NT2/D1 (cell line): Measurements from ENCODE around the gene METTL26.

Source experiments
- DNase-seq: peaks from one replicate; pipeline ENCODE4 v3.0.0-alpha.2; 2011; ENCODE audit warnings: low read depth, low spot score
- H3K27me3 ChIP-seq: 2 replicates; pipeline ENCODE4 v1.6.0; 2011; ENCODE audit warnings: mild to moderate bottlenecking; ENCODE audit not compliant: insufficient read length, insufficient read depth
- H3K36me3 ChIP-seq: 2 replicates; pipeline ENCODE4 v1.6.1; 2011; ENCODE audit warnings: mild to moderate bottlenecking, low read length, mixed read lengths; ENCODE audit not compliant: insufficient read depth, insufficient read length
- H3K4me1 ChIP-seq: 2 replicates; pipeline ENCODE4 v1.5.1; 2011; ENCODE audit not compliant: insufficient read depth, insufficient read length
- H3K4me3 ChIP-seq: 2 replicates; pipeline ENCODE4 v1.5.1; 2011; ENCODE audit warnings: low read depth; ENCODE audit not compliant: insufficient read length
- H3K9ac ChIP-seq: 2 replicates; pipeline ENCODE4 v1.6.0; 2011; ENCODE audit warnings: low read depth; ENCODE audit not compliant: insufficient read length
- H3K9me3 ChIP-seq: 2 replicates; pipeline ENCODE4 v1.5.1; 2011; ENCODE audit warnings: mild to moderate bottlenecking, low read length; ENCODE audit not compliant: insufficient read depth
- SUZ12 ChIP-seq: IDR thresholded peaks from 2 replicates; pipeline ENCODE4 v1.6.1; 2011; ENCODE audit not compliant: insufficient read length, insufficient read depth; ENCODE audit errors: extremely low read depth
- YY1 ChIP-seq: IDR thresholded peaks from 2 replicates; pipeline ENCODE4 v1.6.1; 2011; ENCODE audit not compliant: insufficient read length, insufficient read depth
- ZNF274 ChIP-seq: IDR thresholded peaks from 2 replicates; pipeline ENCODE4 v1.6.1; 2011; ENCODE audit warnings: mild to moderate bottlenecking, low read depth, low read length

The METTL26 gene

DNA sequence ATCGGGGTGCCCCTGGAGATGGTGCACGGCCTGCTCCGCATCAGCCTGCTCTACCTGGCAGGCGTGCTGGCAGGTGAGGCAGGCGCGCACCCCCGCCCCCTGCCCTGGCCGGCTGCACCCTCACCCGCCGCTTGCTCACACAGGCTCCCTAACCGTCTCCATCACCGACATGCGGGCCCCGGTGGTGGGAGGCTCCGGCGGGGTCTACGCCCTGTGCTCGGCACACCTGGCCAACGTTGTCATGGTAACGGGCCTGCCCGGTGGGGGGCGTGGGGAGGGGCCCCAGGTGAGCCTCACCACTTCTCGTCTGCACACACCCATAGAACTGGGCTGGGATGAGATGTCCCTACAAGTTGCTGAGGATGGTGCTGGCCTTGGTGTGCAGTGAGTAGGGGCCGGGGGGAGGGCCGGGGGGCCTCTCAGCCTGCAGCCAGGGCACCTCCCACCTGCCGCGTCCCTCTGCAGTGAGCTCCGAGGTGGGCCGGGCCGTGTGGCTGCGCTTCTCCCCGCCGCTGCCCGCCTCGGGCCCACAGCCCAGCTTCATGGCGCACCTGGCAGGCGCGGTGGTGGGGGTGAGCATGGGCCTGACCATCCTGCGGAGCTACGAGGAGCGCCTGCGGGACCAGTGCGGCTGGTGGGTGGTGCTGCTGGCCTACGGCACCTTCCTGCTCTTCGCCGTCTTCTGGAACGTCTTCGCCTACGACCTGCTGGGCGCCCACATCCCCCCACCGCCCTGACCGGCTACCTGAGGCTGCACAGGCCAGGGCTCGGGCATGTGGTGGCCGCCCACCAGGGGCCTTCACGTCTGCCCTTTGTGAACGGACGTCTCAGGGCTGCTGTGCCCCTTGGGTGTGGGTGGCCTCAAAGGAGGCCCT lies 41.4 kb upstream of the METTL26 start:
- no peak overlapping the region for H3K4me3 ChIP-seq
- no peak overlapping the region for H3K9ac ChIP-seq
- peaks cover 11% of the 10 kb centered on the region for H3K27me3 ChIP-seq
- TF ChIP-seq SUZ12: no peak
- TF ChIP-seq YY1: no peak
- TF ChIP-seq ZNF274: no peak
- peaks cover 31% of the 10 kb centered on the region for H3K4me1 ChIP-seq
- no peak for DNase-seq
- H3K9me3 ChIP-seq: no peaks in the 10 kb centered on the region
- H3K36me3 ChIP-seq: peaks cover 41% of the 10 kb centered on the region

DNA sequence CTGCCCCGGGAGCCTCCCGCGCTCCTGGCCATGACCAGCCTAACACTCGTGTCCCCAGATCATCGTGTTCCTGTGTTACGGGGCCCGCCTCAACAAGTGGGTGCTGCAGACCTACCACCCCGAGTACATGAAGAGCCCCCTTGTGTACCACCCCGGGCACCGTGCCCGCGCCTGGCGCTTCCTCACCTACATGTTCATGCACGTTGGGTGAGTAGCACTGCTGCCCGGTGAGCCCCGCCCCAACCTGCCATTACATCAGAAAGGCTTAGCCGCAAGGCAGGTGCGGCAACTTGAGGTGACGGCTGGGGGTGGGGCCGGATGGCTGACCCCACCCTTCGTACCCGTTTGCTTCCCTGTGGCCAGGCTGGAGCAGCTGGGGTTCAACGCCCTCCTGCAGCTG lies 40.8 kb upstream of the METTL26 start:
- no peak for TF ChIP-seq ZNF274
- TF ChIP-seq YY1: no peak
- TF ChIP-seq SUZ12: no peak

DNA sequence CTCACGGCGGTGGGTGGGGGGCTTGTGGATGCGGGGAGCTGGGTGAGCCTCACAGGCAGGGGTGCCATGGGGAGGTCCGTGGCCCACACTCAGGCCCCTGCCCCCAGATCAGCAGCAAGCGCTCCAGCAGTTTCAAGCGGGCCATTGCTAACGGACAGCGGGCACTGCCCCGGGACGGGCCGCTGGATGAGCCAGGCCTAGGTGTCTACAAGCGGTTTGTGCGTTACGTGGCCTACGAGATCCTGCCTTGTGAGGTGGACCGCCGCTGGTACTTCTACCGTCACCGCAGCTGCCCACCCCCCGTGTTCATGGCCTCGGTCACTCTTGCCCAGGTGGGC lies 40.4 kb upstream of the METTL26 start:
- DNase-seq: no peak
- no peaks in the 10 kb centered on the region for H3K9me3 ChIP-seq
- peak overlapping the region; percentile 51 for H3K9ac ChIP-seq
- H3K36me3 ChIP-seq: peaks cover 40% of the 10 kb centered on the region
- peaks cover 11% of the 10 kb centered on the region for H3K27me3 ChIP-seq
- no peak overlapping the region for H3K4me3 ChIP-seq
- H3K4me1 ChIP-seq: peaks cover 26% of the 10 kb centered on the region
- no peak for TF ChIP-seq YY1
- no peak for TF ChIP-seq ZNF274
- TF ChIP-seq SUZ12: no peak

More for the DNA sequence above, 40.8 kb upstream of the METTL26 start:
- no peak for DNase-seq
- Histone ChIP-seq H3K27me3 (peaks cover 11% of the 10 kb centered on the region), H3K9ac (no peak overlapping the region), H3K36me3 (peaks cover 41% of the 10 kb centered on the region), H3K4me3 (no peak overlapping the region), H3K9me3 (no peaks in the 10 kb centered on the region), H3K4me1 (peaks cover 29% of the 10 kb centered on the region)

DNA sequence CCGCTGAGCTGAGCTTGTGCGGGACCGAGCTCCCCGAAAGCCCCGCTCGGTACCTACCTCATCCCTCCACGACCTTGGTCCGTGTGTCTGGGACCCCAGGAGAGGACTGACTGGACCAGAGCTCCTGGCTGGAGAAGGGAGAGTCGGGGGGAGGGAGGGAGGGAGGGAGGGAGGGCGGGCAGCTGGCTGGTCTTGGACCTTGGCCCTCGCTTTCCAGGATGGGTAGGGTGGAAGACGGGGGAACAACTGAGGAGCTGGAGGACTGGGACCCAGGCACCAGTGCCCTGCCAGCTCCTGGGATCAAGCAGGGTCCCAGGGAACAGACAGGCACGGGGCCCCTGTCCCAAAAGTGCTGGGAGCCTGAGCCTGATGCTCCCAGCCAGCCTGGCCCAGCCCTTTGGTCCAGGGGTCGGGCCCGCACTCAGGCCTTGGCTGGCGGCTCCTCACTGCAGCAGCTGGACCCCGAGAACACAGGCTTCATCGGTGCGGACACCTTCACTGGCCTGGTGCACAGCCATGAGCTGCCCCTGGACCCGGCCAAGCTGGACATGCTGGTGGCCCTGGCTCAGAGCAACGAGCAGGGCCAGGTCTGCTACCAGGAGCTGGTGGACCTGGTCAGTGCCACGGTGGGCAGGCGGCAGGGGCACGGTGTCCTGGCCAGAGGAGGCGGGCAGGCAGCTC lies 39.9 kb upstream of the METTL26 start:
- H3K4me3 ChIP-seq: peak overlapping the region; percentile 54
- no peaks in the 10 kb centered on the region for H3K9me3 ChIP-seq
- peaks cover 25% of the 10 kb centered on the region for H3K4me1 ChIP-seq
- peaks cover 11% of the 10 kb centered on the region for H3K27me3 ChIP-seq
- TF ChIP-seq ZNF274 (no peak), YY1 (no peak), SUZ12 (no peak)
- peak overlapping the region; percentile 74 for H3K9ac ChIP-seq
- no peak for DNase-seq
- H3K36me3 ChIP-seq: peaks cover 39% of the 10 kb centered on the region

DNA sequence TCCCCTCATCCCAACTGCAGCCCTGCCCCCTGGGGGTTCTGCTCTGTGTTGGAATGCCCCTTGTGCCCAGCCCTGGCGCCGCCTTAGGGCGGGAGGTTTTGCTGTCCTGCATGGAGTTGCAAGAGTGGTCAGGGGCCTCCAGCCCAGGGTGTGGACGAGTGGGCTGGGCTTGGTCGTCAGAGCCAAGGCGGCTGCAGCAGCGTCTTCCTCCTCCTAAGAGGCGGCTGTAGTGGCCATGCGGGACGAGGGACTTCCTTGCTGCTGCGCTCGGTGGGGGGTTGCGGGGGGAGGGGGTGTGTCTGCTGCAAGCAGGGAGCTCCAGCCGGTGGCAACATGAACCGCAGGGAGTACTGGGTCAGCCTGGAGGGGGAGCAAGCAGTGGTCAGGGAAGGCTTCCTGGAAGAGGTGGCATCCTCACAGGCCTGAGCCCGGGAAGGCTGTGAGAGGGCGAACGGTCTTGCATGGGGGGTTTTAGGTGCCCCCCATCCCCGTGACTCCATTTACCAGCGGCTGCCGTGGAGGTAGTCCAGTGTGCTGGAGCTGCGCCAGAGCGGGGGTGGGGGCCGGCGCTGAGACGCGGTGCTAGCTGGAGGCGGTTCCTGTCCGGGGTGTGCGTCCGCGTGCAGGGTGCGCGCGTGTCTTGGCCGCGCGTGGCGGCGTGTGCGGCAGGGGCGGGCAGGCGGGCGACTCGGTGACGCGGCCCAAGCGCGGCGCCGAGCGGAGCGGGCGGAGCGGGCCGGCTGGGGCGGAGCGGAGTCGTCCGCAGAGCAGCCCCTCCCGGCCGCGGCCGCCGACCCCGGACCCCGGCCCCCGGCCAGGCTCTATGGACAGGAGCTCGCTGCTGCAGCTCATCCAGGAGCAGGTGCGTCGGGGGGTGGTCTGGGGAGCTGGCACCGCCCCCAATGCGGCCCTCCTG lies 39.1 kb upstream of the METTL26 start, which contains the start of gene RHBDL1:
TSS of gene RHBDL1 (plus strand) at position 704 of the 916 bp plus-strand sequence. CDS start at position 824, 120 bp downstream.
- Histone ChIP-seq H3K9me3 (no peaks in the 10 kb centered on the region), H3K4me3 (peak within 1 kb of the TSS; percentile 54), H3K9ac (peak within 1 kb of the TSS; percentile 74), H3K4me1 (peaks cover 25% of the 10 kb centered on the region), H3K27me3 (peaks cover 11% of the 10 kb centered on the region), H3K36me3 (peaks cover 46% of the 10 kb centered on the region)
- DNase-seq: no peak
- no peak for TF ChIP-seq SUZ12

DNA sequence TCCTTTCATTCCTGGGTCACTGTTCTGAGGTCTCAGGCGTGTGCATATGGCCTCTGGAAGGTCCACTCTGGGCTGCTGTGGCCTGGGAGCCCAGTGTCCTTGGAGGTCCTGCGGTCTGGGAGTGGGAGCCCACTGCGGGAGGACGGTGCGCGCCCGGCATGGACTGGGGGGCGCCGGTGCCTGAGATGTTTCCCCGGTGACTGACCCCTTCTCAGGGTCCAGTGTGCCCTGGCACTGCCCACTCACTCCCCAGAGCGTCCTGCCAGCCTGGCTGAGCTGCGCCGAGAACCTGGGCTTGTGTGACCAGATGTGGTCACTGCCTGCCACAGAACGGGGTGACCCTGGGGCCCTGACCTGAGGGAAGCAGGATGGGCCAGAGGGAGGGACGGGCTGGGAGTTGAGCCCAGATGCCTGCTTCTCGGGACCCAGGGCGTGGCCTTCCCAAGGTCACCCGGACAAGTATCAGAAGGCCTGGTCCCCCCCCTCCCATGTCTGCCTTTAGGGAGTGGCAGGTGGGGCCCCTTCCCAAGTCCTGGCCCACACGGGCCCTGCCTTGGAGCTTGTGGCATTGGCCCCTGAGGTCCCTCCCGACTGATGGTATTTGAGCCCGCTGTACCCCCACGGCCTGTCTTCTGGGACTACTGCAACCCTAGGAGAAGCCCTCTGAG lies 38.2 kb upstream of the METTL26 start:
- Histone ChIP-seq H3K4me3 (no peak overlapping the region), H3K9me3 (no peaks in the 10 kb centered on the region), H3K4me1 (peaks cover 28% of the 10 kb centered on the region), H3K27me3 (peaks cover 11% of the 10 kb centered on the region), H3K9ac (peak overlapping the region; percentile 44), H3K36me3 (peaks cover 55% of the 10 kb centered on the region)
- no peak for TF ChIP-seq SUZ12
- no peak for TF ChIP-seq ZNF274
- no peak for TF ChIP-seq YY1
- no peak for DNase-seq
